ENCODE measurements around the gene GNAO1. TPM values are rescaled to one million over a fixed set of nuclear protein-coding genes. Genes with fewer than 3 reads are reported as not detected.

Gene GNAO1
- total RNA-seq, 1 experiment from 2014 or later, result not detected

DNA sequence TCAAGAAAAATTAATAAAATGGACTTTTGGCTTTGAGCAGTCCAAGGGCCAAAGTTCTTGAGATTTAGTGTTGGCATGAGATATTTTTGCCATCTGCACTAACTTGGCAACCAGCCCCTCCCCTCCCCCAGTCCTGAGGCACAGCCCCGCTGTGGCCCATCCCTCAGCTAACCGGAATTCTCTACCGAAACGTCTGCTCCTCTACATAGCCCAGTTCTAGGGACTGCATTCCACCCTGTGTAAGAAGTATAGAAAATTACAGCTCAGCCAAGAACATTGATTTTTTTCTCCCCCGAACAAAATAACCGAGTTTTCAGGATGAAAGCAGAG lies 136.6 kb downstream of the GNAO1 start:
- no TSS peak for BruUV-seq (replicated peaks)
- intact Hi-C loops (cut with micrococcal nuclease; ENCODE audit: unreplicated experiment), result no loop called here
- Mint-ChIP-seq H3K4me3 (ENCODE audit: low read depth, unreplicated experiment) (no peak overlapping the region), H3K27me3 (ENCODE audit: unreplicated experiment) (peaks cover 21% of the 10 kb centered on the region), H3K36me3 (ENCODE audit: insufficient read depth, unreplicated experiment) (no peaks in the 10 kb centered on the region), H3K9me3 (ENCODE audit: low read depth, unreplicated experiment) (no peaks in the 10 kb centered on the region), H3K4me1 (ENCODE audit: low read depth, unreplicated experiment) (no peaks in the 10 kb centered on the region), H3K27ac (ENCODE audit: unreplicated experiment) (no peak overlapping the region)
- no peak for DNase-seq
- CTCF ChIA-PET, result interaction anchor here (1.5 to 2.8 kb wide), 2 partner anchors 9 to 11 kb away, joined by 4 to 8 read pairs; no protein-coding TSS in a partner anchor
- TF ChIP-seq, protein P1, sequence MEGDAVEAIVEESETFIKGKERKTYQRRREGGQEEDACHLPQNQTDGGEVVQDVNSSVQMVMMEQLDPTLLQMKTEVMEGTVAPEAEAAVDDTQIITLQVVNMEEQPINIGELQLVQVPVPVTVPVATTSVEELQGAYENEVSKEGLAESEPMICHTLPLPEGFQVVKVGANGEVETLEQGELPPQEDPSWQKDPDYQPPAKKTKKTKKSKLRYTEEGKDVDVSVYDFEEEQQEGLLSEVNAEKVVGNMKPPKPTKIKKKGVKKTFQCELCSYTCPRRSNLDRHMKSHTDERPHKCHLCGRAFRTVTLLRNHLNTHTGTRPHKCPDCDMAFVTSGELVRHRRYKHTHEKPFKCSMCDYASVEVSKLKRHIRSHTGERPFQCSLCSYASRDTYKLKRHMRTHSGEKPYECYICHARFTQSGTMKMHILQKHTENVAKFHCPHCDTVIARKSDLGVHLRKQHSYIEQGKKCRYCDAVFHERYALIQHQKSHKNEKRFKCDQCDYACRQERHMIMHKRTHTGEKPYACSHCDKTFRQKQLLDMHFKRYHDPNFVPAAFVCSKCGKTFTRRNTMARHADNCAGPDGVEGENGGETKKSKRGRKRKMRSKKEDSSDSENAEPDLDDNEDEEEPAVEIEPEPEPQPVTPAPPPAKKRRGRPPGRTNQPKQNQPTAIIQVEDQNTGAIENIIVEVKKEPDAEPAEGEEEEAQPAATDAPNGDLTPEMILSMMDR (IDR thresholded peaks at IDR 0.05; ENCODE audit: unreplicated experiment), result no peak

DNA sequence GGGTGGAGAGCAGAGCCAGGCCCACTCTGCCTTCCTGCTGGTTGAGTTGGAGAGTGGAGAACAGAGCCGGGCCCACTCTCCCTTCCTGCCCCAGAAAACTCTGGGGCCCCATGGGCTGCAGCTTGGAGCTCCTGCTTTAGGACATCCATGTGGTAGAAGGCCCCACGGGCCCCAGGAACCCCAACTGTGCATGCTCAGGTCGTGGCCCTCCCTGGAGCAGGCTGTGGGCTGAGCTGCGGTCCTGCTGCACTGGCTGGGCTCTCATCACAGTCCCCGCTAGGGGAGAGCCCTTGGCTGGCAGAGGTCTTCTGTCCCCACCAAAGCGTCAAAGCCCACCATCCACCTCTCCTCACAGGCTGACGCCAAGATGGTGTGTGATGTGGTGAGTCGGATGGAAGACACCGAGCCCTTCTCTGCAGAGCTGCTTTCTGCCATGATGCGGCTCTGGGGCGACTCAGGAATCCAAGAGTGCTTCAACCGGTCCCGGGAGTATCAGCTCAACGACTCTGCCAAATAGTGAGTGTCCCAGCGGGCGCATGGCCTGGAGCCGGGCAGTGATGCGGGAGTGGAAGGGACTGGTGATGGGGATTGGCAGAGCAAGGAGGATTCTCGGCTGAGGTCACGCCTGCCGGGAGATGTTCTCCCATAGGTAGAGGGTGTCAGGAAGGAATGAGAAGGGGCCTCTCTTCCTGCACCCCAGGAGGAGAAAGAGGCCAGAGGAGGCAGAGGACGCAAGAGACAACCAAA lies 137.2 kb downstream of the GNAO1 start:
- H3K4me1 Mint-ChIP-seq (ENCODE audit: low read depth, unreplicated experiment), result no peaks in the 10 kb centered on the region
- intact Hi-C loops (cut with micrococcal nuclease; ENCODE audit: unreplicated experiment), result no loop called here
- no peak overlapping the region for H3K4me3 Mint-ChIP-seq (ENCODE audit: low read depth, unreplicated experiment)
- no TSS peak for BruUV-seq (replicated peaks)
- TF ChIP-seq, protein P1 (IDR thresholded peaks at IDR 0.05; ENCODE audit: unreplicated experiment), result no peak
- no peaks in the 10 kb centered on the region for H3K36me3 Mint-ChIP-seq (ENCODE audit: insufficient read depth, unreplicated experiment)
- H3K27ac Mint-ChIP-seq (ENCODE audit: unreplicated experiment), result no peak overlapping the region
- CTCF ChIA-PET, result interaction anchor here (1.5 to 2.8 kb wide), 2 partner anchors 10 to 11 kb away, joined by 4 to 8 read pairs; no protein-coding TSS in a partner anchor
- no peaks in the 10 kb centered on the region for H3K9me3 Mint-ChIP-seq (ENCODE audit: low read depth, unreplicated experiment)
- DNase-seq, result no peak
- peaks cover 21% of the 10 kb centered on the region for H3K27me3 Mint-ChIP-seq (ENCODE audit: unreplicated experiment)

DNA sequence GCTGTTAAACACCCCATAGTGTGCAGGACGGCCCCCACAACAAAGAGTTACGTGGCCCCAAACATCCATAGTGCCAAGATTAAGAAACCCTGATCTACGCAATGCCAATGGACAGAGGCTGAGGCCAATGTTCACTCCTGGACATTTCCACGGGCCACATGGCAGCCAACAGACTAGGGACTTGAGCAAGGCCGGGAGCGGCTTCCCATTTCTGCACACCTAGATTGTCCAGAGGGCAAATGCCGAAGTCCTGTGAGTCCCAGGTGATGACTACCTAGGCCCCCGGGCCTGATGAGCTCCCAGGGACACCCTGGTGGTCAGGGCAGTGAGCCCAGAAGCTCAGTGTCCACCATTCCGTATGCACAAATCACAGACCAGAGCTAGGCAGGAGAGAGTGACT lies 138.6 kb downstream of the GNAO1 start:
- no peaks in the 10 kb centered on the region for H3K4me1 Mint-ChIP-seq (ENCODE audit: low read depth, unreplicated experiment)
- CTCF ChIA-PET, result interaction anchor here (0.8 to 2.8 kb wide), 2 partner anchors 9 to 11 kb away, joined by 3 to 8 read pairs; no protein-coding TSS in a partner anchor
- H3K27ac Mint-ChIP-seq (ENCODE audit: unreplicated experiment), result no peak overlapping the region
- no TSS peak for BruUV-seq (replicated peaks)
- intact Hi-C loops (cut with micrococcal nuclease; ENCODE audit: unreplicated experiment), result no loop called here
- no peaks in the 10 kb centered on the region for H3K9me3 Mint-ChIP-seq (ENCODE audit: low read depth, unreplicated experiment)
- no peak for DNase-seq
- TF ChIP-seq, protein P1 (IDR thresholded peaks at IDR 0.05; ENCODE audit: unreplicated experiment), result no peak
- no peaks in the 10 kb centered on the region for H3K36me3 Mint-ChIP-seq (ENCODE audit: insufficient read depth, unreplicated experiment)
- peaks cover 21% of the 10 kb centered on the region for H3K27me3 Mint-ChIP-seq (ENCODE audit: unreplicated experiment)
- H3K4me3 Mint-ChIP-seq (ENCODE audit: low read depth, unreplicated experiment), result no peak overlapping the region

DNA sequence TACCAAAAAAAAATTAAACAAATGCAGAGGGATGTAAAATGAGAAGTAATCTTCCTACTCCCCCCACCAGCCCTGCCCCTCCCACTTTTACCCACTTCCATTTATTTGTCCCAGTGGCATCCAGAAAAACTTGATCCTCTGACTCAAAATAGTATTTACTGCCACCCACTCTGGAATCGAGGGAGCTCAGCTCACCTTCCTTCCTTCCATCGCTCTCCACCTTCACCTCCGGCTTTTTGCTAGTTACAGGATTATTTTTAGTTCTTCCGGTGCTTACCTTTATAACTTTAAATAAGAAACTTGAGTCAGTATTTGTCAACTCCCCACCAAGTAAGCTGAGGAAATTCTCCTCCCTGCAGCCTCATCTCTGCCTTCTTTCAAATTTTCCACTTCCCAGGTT lies 139.2 kb downstream of the GNAO1 start:
- Mint-ChIP-seq H3K36me3 (ENCODE audit: insufficient read depth, unreplicated experiment) (no peaks in the 10 kb centered on the region), H3K4me3 (ENCODE audit: low read depth, unreplicated experiment) (no peak overlapping the region)
- DNase-seq, result no peak

More for the DNA sequence above, 139.2 kb downstream of the GNAO1 start:
- intact Hi-C loops (cut with micrococcal nuclease; ENCODE audit: unreplicated experiment), result no loop called here
- Mint-ChIP-seq H3K9me3 (ENCODE audit: low read depth, unreplicated experiment) (no peaks in the 10 kb centered on the region), H3K27ac (ENCODE audit: unreplicated experiment) (no peak overlapping the region), H3K27me3 (ENCODE audit: unreplicated experiment) (peaks cover 21% of the 10 kb centered on the region), H3K4me1 (ENCODE audit: low read depth, unreplicated experiment) (no peaks in the 10 kb centered on the region)
- TF ChIP-seq, protein P1 (IDR thresholded peaks at IDR 0.05; ENCODE audit: unreplicated experiment), result no peak
- BruUV-seq (replicated peaks), result no TSS peak
- CTCF ChIA-PET, result interaction anchor here (2.8 kb wide), 1 partner anchor 9 kb away, joined by 8 read pairs; no protein-coding TSS in a partner anchor
